ENCODE results near the gene SNED1.

DNA sequence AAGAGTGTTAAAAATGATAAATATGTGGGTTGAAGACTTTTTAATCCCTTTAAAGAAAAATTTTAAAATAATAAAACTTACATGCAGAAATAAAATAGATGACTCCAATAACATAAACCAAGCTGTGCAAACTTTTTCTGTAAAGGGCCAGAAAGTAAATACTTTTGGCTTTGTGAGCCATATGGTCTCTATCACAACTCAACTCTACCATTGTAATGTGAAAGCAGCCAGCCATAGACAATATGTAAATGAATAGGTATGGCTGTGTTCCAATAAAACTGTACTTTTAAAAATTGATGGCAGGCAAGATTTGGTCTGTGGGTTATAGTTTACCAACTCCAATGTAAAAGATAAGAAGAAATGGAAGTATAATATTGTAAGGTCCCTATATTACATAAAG lies 45.2 kb downstream of the SNED1 start:
- TF ChIP-seq, protein P1, sequence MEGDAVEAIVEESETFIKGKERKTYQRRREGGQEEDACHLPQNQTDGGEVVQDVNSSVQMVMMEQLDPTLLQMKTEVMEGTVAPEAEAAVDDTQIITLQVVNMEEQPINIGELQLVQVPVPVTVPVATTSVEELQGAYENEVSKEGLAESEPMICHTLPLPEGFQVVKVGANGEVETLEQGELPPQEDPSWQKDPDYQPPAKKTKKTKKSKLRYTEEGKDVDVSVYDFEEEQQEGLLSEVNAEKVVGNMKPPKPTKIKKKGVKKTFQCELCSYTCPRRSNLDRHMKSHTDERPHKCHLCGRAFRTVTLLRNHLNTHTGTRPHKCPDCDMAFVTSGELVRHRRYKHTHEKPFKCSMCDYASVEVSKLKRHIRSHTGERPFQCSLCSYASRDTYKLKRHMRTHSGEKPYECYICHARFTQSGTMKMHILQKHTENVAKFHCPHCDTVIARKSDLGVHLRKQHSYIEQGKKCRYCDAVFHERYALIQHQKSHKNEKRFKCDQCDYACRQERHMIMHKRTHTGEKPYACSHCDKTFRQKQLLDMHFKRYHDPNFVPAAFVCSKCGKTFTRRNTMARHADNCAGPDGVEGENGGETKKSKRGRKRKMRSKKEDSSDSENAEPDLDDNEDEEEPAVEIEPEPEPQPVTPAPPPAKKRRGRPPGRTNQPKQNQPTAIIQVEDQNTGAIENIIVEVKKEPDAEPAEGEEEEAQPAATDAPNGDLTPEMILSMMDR (IDR thresholded peaks at IDR 0.05): no peak
- TF ChIP-seq POLR2A (IDR thresholded peaks at IDR 0.05): no peak
